GM19351 (cell line): ENCODE results near the gene C1QTNF1.

Experiments used
- ATAC-seq: cut with Tn5 transposase; IDR thresholded peaks from one replicate; pipeline ENCODE4 v1.9.1; 2021; ENCODE audit warnings: mild to moderate bottlenecking, moderate library complexity; ENCODE audit not compliant: unreplicated experiment

C1QTNF1 gene

DNA sequence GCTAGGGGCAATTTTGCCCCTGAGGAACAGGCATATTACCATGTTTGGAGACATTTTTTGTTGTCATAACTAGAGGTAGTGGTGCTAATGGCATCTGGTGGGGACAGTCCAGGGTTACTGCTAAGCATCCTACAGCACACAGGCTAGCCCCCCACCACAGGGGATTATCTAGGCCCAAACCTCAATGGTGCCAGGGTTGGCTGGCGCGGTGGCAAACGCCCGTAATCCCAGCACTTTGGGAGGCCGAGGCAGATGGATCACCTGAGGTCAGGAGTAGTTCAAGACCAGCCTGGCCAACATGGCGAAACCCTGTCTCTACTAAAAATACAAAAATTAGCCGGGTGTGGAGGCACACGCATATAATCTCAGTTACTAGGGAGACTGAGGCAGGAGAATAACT, 15.2 kb downstream of the C1QTNF1 start:
- ATAC-seq = no peak

DNA sequence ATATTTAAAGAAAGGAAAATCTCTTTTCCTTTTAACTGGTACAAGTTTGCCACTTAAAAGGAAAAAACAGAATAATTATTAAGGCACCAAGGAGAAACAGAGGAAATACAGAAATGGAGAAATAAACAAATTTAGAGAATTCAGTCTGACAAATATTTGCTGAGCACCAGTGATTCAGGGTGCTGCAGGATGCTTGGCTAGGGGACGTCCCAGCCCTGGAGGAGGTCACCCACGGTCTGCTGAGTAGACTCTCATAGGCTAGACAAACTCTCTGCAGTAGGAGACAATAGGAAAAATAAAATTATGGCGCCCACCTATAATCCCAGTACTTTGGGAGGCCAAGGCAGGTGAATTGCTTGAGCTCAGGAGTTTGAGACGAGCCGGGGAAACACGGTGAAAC, 15.9 kb downstream of the C1QTNF1 start:
- no peak for ATAC-seq

DNA sequence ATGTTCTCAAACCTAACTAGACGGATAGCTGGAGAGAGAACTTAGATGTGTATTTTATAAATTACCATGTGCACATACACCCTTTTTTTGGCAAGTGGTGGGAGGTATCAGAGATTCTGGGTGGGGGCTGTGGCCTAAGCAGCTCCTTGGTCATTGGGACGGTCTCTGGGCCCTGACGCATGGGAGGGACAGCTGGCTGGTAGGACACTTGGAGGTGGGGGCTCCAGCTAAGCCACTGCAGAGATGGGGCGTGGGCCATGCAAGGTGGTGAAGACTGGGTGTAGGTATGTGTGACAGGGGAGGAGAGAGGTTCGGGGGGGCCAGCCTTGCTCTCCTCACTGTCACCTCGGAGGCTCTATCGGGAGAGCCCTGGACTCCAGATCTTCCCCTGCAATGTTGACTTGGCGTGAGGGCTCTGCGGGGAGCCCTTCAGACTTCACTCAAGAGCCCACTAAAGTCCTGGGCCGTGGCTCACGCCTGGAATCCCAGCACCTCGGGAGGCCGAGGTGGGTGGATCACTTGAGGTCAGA, 17.1 kb downstream of the C1QTNF1 start:
- no peak for ATAC-seq

DNA sequence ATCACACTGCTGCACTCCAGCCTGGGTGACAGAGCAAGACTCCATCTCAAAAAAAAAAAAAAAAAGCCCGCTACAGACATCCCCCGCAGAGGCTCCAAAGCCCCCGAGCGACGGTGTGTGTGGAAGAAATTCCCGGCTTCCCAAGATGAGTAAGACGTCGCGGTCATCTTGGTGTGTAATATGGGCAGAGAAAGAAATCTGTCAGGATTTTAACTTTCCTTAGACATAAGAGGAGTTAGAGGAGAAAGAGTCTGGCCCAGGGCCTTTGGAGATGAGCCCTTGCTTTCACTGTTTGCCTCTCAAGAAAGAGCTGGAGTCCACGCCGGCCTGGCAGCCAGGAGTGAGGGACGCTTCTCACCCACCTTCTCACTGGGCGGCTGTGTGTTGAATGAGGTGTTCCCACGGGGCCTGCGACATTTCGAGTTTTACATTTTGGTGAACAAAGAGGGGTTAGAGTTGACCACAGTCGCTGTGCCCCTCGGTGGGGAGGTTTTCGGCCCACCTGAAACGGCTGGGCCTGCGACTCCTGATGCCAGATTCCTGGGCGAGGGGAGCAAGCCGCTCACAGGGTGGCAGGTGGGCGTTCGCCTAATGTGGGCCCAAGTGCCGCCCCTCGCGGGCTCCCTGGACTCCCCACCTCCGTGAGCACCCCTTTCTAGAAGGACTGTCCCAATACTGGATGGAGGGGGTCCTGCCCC, 17.9 kb downstream of the C1QTNF1 start:
- no peak for ATAC-seq

DNA sequence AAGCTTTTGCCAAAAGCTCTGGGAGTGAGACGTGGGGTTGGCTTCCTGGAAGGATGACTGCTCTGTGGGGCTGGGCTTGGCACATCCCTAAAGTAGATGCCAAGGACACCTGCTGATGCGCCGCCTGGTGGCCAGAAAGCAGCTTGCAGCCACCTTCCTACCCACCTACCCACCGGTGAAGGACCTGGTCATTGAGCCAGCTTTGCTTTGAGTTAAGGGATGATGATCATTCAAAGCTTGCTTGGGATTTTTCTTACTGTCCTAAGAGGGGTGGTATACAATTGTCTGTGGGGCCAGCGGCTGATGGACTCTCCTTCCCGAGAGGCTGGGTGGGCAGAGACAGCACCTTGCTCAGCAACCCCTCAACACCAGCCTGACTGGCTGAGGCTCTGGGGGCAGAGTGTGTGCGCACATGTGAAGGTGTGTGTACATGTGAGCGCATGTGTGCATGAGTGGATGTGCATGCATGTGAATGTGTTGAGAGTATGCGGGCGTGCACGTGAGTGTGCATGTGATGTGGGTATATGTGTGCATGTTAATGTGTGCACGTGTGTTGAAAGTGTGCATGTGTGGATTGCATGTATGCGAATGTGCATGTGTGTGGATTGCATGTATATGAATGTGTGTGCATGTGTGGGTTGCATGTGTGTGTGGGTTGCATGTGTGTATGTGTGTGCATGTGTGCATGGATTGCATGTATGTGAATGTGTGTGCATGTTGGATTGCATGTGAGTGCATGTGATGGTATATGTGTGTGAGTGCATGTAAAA, 18.6 kb downstream of the C1QTNF1 start:
- no peak for ATAC-seq

DNA sequence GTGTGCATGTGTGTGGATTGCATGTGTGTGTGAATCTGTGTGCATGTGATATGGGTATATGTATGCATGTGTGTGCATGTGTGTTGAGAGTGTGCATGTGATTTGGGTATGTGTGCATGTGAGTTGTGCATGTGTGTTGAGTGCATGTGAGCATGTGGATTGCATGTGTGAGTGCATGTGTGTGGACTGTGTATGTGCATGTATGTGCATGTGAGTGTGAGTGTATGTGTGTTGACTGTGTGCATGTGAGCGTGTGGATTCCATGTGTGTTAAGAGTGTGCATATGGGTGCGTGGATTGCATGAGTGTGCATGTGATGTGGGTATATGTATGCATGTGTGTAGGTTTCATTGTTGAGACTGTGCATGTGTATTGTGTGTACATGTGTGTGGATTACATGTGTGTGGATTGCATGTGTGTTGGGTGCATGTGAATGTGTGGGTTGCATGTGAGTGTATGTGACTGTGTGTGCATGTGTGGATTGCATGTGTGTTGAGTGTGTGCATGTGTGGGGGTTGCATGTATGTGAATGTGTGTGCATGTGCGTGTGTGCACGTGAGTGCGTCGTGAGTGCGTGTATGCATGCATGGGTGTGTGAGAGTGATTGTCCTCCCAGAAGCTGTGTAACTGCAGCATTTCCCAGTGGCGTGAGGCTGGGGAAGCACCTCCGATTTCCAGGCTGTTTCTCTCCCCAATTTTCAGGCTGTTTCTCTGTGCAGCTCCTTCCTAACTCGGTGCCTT, 19.4 kb downstream of the C1QTNF1 start:
- ATAC-seq = no peak

DNA sequence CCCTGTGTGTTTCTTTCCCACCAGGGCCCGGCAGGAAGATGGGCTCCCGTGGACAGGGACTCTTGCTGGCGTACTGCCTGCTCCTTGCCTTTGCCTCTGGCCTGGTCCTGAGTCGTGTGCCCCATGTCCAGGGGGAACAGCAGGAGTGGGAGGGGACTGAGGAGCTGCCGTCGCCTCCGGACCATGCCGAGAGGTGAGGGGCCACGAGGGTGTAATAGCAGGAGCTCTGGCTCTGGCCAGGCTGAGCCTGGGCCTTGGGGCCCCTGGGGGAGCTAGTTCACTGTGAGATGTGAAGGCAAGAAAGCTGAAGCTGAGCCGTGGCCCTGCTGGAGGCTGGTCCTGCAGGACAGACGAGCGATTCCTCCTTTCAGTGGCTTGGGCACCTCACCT, 20.0 kb downstream of the C1QTNF1 start:
- ATAC-seq = no peak

DNA sequence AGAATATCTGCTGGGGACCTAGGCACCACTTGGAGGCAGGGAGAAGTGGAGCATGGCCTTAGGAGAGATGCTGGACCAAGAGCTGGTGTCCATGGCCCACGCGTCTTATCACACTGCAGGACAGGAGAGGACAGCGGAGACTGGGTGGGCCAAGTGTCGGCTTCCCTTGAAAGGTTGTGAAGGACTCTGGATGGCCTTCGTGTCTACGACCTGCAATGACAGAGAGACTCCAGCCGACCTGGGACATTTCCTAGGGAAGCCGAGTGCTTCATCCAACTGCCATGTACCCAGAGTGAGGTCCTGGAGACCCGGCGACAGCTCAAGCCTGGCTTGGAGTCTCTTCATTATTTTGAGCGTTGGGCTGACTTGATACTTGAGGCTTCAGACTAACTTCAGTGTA, 20.5 kb downstream of the C1QTNF1 start:
- ATAC-seq = no peak

DNA sequence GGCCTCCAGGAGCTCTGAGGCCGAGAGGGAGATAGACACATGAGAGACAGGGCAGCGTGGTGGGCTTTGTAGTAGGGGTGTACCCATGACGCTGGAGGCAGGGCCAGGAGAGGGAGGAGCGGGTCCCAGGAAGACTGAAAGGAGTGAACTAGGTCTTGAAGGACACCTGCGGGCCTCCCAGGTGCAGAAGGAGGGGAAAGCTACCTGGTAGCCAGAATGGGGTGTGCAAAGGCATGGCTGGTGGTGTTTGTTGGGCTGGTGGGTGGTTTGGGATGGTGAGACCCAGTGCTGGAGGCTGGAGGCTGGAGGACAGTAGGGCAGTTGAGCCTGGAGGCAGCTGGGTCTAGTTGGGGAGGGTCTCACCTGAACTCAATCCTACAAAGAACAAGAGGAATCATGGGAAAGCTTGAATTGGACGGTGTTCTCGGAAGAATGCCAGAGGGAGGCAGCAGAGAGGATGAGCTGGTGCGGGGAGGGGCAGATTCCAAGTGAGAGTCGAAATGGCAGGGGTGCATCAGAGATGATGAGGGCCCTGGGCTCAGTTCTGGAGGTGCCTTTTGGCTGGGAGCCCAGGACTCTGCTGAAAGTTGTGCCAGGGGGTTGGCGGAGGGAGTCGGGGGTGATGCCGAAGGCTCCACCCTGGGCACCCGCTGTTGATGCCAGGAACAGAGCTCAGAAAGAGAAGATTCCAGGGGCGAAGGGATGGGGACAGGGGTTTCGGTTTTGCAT, 21.2 kb downstream of the C1QTNF1 start:
- ATAC-seq = no peak

DNA sequence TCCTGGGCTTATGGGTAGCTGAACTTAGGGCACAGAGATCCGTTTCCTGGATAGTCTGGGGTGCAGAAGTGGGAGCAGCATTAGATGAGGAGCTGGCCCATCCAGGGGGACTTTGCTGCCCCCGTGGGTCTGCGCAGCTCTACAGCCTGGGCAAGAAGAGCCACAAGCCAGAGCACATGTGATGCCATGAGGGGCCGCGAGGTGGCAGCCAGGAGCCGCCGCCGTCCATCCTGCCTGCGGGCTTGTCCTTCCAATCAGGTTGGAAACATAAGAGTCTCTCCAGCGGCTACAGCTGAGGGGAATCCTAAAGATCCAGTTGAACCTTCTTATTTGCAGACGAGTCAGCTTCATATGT, 21.9 kb downstream of the C1QTNF1 start:
- ATAC-seq = no peak

DNA sequence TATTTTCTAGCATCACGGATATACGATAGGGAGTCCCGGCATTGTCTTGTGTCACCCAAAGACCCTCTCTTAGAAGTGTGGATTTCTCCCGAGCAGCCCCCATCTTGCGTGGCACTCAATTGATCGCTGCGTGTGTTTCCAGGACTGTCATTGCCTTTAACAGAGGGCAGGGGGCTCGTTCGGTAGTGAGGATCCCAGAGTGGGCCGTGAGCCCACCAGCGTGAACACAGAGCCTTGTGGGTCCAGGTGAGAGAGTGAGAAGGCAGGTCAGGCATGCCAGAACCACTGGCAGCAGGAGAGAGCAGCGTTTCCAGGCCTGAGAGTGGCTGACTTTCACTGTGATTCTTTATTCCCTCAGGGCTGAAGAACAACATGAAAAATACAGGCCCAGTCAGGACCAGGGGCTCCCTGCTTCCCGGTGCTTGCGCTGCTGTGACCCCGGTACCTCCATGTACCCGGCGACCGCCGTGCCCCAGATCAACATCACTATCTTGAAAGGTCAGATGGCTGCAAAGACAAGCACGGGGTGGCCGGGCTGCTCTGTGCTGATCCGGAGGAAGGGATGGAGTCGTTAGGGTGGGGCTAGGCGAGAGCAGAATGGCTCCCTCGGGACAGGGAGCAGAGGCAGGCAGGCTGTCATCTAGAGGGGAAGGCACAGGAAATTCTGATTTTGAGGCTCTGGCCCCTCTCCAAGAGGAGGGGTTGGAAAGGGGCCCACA, 22.4 kb downstream of the C1QTNF1 start:
- no peak for ATAC-seq

DNA sequence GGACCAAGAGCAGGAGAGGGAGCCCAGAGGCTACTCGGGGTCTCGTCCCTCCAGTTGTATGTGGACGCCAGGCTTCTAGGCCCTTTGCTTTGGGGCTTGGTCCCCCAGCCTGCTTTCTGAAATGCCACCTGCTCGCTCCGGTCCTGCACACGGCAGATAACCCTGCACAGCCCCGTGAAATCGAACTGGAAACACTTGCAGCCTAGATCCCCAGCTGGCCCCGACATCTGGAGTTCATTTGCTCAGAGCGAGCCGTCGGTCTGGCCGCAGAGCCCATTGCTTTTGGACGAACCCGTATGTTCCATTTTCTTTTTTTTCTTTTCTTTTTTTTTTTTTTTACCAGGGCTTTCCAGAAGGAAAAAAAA, 22.9 kb downstream of the C1QTNF1 start:
- no peak for ATAC-seq

DNA sequence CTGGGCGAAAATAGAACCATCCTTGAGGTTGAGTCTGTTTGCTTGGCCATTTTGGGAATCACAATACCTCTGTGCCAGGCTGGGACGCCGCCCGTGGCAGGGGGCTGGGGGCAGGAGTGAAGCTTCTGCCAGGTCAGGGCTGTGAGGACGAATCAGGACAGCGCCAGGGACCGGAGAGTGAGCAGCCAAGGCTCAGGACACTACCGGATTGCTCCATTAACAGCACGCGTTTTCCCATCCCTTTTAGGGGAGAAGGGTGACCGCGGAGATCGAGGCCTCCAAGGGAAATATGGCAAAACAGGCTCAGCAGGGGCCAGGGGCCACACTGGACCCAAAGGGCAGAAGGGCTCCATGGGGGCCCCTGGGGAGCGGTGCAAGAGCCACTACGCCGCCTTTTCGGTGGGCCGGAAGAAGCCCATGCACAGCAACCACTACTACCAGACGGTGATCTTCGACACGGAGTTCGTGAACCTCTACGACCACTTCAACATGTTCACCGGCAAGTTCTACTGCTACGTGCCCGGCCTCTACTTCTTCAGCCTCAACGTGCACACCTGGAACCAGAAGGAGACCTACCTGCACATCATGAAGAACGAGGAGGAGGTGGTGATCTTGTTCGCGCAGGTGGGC, 23.4 kb downstream of the C1QTNF1 start:
- no peak for ATAC-seq

DNA sequence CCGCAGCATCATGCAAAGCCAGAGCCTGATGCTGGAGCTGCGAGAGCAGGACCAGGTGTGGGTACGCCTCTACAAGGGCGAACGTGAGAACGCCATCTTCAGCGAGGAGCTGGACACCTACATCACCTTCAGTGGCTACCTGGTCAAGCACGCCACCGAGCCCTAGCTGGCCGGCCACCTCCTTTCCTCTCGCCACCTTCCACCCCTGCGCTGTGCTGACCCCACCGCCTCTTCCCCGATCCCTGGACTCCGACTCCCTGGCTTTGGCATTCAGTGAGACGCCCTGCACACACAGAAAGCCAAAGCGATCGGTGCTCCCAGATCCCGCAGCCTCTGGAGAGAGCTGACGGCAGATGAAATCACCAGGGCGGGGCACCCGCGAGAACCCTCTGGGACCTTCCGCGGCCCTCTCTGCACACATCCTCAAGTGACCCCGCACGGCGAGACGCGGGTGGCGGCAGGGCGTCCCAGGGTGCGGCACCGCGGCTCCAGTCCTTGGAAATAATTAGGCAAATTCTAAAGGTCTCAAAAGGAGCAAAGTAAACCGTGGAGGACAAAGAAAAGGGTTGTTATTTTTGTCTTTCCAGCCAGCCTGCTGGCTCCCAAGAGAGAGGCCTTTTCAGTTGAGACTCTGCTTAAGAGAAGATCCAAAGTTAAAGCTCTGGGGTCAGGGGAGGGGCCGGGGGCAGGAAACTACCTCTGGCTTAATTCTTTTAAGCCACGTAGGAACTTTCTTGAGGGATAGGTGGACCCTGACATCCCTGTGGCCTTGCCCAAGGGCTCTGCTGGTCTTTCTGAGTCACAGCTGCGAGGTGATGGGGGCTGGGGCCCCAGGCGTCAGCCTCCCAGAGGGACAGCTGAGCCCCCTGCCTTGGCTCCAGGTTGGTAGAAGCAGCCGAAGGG, 24.2 kb downstream of the C1QTNF1 start:
- ATAC-seq = no peak

DNA sequence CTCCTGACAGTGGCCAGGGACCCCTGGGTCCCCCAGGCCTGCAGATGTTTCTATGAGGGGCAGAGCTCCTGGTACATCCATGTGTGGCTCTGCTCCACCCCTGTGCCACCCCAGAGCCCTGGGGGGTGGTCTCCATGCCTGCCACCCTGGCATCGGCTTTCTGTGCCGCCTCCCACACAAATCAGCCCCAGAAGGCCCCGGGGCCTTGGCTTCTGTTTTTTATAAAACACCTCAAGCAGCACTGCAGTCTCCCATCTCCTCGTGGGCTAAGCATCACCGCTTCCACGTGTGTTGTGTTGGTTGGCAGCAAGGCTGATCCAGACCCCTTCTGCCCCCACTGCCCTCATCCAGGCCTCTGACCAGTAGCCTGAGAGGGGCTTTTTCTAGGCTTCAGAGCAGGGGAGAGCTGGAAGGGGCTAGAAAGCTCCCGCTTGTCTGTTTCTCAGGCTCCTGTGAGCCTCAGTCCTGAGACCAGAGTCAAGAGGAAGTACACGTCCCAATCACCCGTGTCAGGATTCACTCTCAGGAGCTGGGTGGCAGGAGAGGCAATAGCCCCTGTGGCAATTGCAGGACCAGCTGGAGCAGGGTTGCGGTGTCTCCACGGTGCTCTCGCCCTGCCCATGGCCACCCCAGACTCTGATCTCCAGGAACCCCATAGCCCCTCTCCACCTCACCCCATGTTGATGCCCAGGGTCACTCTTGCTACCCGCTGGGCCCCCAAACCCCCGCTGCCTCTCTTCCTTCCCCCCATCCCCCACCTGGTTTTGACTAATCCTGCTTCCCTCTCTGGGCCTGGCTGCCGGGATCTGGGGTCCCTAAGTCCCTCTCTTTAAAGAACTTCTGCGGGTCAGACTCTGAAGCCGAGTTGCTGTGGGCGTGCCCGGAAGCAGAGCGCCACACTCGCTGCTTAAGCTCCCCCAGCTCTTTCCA, 25.1 kb downstream of the C1QTNF1 start:
- ATAC-seq = no peak

DNA sequence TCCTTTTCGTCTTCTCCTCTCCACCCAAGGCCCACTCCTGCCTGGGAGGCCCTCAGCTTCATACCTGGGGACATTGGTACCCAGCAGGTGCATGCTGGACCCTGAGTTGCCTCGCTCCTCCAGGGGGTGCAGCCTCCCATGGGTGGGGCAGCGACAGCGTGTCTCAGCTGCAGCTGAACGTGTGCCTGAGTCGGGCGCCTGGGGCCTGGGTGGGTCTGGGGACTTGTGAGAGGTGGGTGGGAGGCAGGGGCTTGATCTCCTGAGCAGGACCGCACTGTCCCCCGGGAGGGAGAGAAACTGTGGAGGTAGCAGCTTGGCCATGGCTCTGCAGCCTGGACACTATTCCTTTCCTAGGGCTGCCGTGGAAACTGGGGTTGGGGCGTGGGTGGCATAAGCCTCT, 25.9 kb downstream of the C1QTNF1 start:
- no peak for ATAC-seq

DNA sequence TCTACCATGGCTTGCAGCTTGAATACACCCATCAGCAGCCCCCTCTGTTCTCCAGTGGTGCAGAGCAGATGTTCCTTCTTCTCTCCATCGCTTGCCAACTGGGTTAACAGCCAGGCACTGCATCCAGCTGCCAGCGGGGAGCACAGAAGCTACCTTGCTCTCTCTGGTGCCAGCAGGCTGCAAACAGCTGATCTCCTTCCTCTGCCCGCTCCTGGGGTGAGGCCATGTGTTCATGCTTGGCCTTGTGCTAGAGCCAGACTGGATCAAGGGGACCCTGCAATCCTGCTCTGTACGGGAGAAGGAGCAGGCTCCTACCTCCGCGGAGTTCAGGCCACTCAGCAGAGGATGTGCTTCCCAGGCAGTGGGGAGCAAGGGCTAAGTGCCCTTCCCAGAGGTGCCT, 26.6 kb downstream of the C1QTNF1 start:
- ATAC-seq = no peak

DNA sequence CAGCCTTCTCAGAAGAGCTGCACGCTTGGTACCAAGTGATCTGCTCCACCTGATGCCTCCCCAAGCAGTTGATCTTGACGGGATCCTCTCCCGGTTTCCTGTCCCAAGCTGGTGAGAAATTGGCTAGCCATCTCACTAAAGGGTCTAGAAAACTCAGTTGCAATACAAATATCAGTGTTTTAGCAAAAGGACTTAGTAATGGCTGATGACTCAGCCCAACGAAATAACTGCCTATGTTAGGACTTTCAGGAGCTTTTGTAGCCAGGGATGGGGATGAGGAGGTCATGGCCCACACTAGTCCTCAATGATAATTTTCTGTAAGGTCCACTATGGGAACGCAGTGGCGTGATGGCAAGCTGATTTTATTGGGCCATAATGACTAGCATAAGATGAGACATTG, 27.3 kb downstream of the C1QTNF1 start:
- ATAC-seq = no peak
